Measurements from ENCODE around the gene MTOR.
A peak's percentile ranks its signal among the peaks of the same experiment; 100 is the strongest.

The MTOR gene

DNA sequence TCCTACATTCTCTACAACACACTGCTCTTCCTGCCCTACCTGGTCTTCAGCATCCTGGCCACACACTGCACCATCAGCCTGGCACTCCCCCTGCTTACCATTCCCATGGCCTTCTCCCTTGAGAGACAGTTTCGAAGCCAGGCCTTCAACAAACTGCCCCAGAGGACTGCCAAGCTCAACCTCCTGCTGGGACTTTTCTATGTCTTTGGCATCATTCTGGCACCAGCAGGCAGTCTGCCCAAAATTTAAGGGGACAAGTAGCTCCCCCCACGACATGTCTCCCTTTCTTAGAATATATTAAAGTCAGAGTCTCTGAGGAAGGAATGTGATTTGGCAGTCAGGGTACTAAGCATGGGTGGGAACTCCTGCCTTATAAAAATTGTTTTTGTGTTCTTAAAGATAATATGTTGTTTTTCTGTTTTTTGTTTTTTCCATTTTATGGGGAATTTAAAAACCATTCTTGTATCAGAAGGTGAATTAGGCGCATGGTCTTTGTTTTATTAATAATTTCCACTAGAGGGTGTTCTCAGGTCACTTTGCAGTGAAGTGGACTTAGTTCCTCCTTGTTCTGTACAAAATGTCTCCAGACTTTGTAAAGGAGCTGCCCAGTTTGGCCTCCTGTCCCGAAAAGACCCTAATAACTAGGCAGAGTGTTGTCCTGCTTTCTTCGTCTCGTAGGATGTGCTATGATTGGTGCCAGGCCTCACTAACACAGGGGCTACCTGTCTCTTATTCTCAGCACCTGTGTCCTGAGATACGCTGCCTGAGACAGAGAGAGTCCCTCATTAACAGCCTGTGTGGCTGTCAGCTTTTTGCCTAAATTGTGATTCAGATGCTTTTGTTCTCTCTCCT, 23.8 kb upstream of the MTOR start:
- Histone ChIP-seq H2BK5ac (ENCODE audit: low read depth, low read length, poor library complexity) (no peak overlapping the region), H3K36me3 (ENCODE audit: control insufficient read depth in 1 of 2, insufficient read depth in 2 of 2, low read length in 2 of 2) (peaks cover 7 to 9% of the 10 kb centered on the region in 2 experiments), H3K14ac (ENCODE audit: low read length) (no peak overlapping the region), H4K8ac (ENCODE audit: low read depth, low read length) (no peak overlapping the region), H2AK5ac (ENCODE audit: low read length) (no peak overlapping the region), H3K23ac (ENCODE audit: low read length) (no peak overlapping the region), H3K79me2 (ENCODE audit: control insufficient read depth, insufficient read depth, low read length, poor library complexity) (no peaks in the 10 kb centered on the region), H3K18ac (ENCODE audit: low read length) (no peak overlapping the region), H3K79me1 (ENCODE audit: low read length) (no peaks in the 10 kb centered on the region), H3K4me2 (ENCODE audit: low read length) (no peak overlapping the region), H3K27ac (ENCODE audit: low read depth, low read length) (no peak overlapping the region), H3K4ac (ENCODE audit: low read depth, low read length) (no peak overlapping the region), H2BK12ac (ENCODE audit: low read length) (no peak overlapping the region), H3K4me1 (ENCODE audit: control insufficient read depth in 1 of 2, insufficient read depth in 2 of 2, low read length in 2 of 2) (no peaks in the 10 kb centered on the region), H3K27me3 (ENCODE audit: insufficient read depth, low read length) (no peaks in the 10 kb centered on the region), H3K4me3 (ENCODE audit: low read depth, low read length) (no peak overlapping the region), H4K91ac (ENCODE audit: low read depth, low read length) (no peak overlapping the region), H3K9ac (ENCODE audit: low read length) (peak overlapping the region; percentile 74), H4K12ac (ENCODE audit: low read depth, low read length) (no peak overlapping the region), H3K9me3 (ENCODE audit: insufficient read depth, low read depth, low read length) (peaks cover 2% of the 10 kb centered on the region), H2AFZ (ENCODE audit: insufficient read depth, low read length, poor library complexity) (no peak overlapping the region), H2BK120ac (ENCODE audit: insufficient read depth, low read length, poor library complexity) (no peak overlapping the region)
- no CpG with 5 or more reads among the region's 7 CpGs for WGBS (ENCODE audit: extremely low coverage, insufficient coverage, insufficient read length)
- DNase-seq: no peak

DNA sequence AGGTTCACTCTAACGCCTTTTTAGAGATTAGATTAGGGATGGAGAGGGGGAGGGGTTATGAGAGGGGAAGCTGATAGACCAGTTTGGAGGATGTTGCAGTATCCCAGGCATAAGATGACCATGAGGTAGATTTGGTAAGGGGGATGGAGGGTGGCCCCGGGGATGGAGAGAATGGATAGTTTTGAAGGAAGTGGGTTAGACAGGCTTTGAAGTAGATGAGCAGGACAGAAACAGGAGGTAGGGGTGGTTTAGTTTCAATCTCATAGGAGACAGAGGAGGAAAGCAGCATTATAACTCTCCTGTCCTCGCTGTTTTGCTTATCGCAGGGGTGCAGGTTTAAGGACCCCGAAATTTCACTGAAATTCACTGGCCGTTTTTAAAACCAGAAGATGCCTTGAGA, 22.4 kb upstream of the MTOR start:
- no peak overlapping the region for H4K12ac ChIP-seq (ENCODE audit: low read depth, low read length)

GRCh38 chr1:11283151-11283550, 20.8 kb upstream of the MTOR start:
- Histone ChIP-seq H3K23ac (ENCODE audit: low read length) (no peak overlapping the region), H2BK12ac (ENCODE audit: low read length) (no peak overlapping the region), H3K4me2 (ENCODE audit: low read length) (no peak overlapping the region), H3K14ac (ENCODE audit: low read length) (no peak overlapping the region), H2BK5ac (ENCODE audit: low read depth, low read length, poor library complexity) (no peak overlapping the region), H3K27ac (ENCODE audit: low read depth, low read length) (no peak overlapping the region), H3K4me3 (ENCODE audit: low read depth, low read length) (no peak overlapping the region), H3K36me3 (ENCODE audit: control insufficient read depth in 1 of 2, insufficient read depth in 2 of 2, low read length in 2 of 2) (peaks cover 7 to 10% of the 10 kb centered on the region in 2 experiments), H4K91ac (ENCODE audit: low read depth, low read length) (no peak overlapping the region), H3K9me3 (ENCODE audit: insufficient read depth, low read depth, low read length) (no peaks in the 10 kb centered on the region), H3K9ac (ENCODE audit: low read length) (no peak overlapping the region), H4K8ac (ENCODE audit: low read depth, low read length) (no peak overlapping the region), H3K79me1 (ENCODE audit: low read length) (no peaks in the 10 kb centered on the region), H3K18ac (ENCODE audit: low read length) (no peak overlapping the region), H3K4ac (ENCODE audit: low read depth, low read length) (no peak overlapping the region), H2AK5ac (ENCODE audit: low read length) (no peak overlapping the region), H3K27me3 (ENCODE audit: insufficient read depth, low read length) (no peaks in the 10 kb centered on the region), H4K12ac (ENCODE audit: low read depth, low read length) (no peak overlapping the region), H3K79me2 (ENCODE audit: control insufficient read depth, insufficient read depth, low read length, poor library complexity) (no peaks in the 10 kb centered on the region), H3K4me1 (ENCODE audit: control insufficient read depth in 1 of 2, insufficient read depth in 2 of 2, low read length in 2 of 2) (no peaks in the 10 kb centered on the region), H2AFZ (ENCODE audit: insufficient read depth, low read length, poor library complexity) (no peak overlapping the region), H2BK120ac (ENCODE audit: insufficient read depth, low read length, poor library complexity) (no peak overlapping the region)
- no peak for DNase-seq
- WGBS (ENCODE audit: extremely low coverage, insufficient coverage, insufficient read length): no CpG with 5 or more reads among the region's 6 CpGs

More for the DNA sequence above, 22.4 kb upstream of the MTOR start:
- Histone ChIP-seq H2AK5ac (ENCODE audit: low read length) (no peak overlapping the region), H3K4me3 (ENCODE audit: low read depth, low read length) (no peak overlapping the region), H3K4me1 (ENCODE audit: control insufficient read depth in 1 of 2, insufficient read depth in 2 of 2, low read length in 2 of 2) (no peaks in the 10 kb centered on the region), H3K23ac (ENCODE audit: low read length) (no peak overlapping the region), H2AFZ (ENCODE audit: insufficient read depth, low read length, poor library complexity) (no peak overlapping the region), H3K79me2 (ENCODE audit: control insufficient read depth, insufficient read depth, low read length, poor library complexity) (no peaks in the 10 kb centered on the region), H3K79me1 (ENCODE audit: low read length) (no peaks in the 10 kb centered on the region), H3K9ac (ENCODE audit: low read length) (no peak overlapping the region), H3K27ac (ENCODE audit: low read depth, low read length) (no peak overlapping the region), H2BK12ac (ENCODE audit: low read length) (no peak overlapping the region), H4K8ac (ENCODE audit: low read depth, low read length) (no peak overlapping the region), H2BK5ac (ENCODE audit: low read depth, low read length, poor library complexity) (no peak overlapping the region), H2BK120ac (ENCODE audit: insufficient read depth, low read length, poor library complexity) (no peak overlapping the region), H4K91ac (ENCODE audit: low read depth, low read length) (no peak overlapping the region), H3K14ac (ENCODE audit: low read length) (no peak overlapping the region), H3K4ac (ENCODE audit: low read depth, low read length) (no peak overlapping the region), H3K27me3 (ENCODE audit: insufficient read depth, low read length) (no peaks in the 10 kb centered on the region), H3K36me3 (ENCODE audit: control insufficient read depth in 1 of 2, insufficient read depth in 2 of 2, low read length in 2 of 2) (peaks cover 7 to 10% of the 10 kb centered on the region in 2 experiments), H3K9me3 (ENCODE audit: insufficient read depth, low read depth, low read length) (peaks cover 2% of the 10 kb centered on the region), H3K18ac (ENCODE audit: low read length) (no peak overlapping the region), H3K4me2 (ENCODE audit: low read length) (no peak overlapping the region)
- 100% methylated on average over 1 of the region's 6 CpGs for WGBS (ENCODE audit: extremely low coverage, insufficient coverage, insufficient read length)
- DNase-seq: no peak

DNA sequence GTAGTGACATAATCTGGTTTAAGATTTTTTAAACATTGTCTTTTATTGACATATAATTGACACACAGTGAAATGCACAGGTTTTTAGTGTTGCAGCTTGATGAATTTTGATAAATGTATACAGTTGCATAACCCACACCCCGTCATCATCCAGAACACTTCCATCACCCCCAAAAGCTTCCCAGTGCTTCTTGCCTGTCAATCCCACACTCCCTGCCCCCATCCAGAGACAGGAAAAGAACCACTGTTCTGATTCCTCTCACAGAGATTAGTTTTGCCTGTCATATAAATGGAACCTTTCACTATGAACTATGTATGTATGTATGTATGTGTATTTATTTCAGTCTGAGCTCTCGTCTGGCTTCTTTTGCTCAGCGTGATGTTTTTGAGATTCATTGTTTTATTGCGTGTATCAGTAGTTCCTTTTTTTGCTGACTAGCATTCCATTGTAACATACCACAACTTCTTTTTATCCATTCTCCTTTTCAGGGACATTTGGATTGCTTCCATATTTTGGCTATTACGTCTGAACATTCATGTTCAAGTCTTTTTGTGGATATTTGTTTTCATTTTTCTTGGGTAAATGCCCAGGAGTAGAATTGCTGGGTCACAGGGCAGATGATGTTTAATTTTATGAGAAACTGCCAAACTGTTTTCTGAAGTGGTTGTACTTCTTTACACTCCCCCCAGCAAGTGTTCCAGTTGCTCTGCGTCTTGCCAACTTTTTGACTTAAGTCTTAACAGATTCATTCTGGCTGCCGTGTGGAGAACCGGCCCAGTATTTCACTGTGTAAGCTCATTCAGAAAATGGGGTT, 19.4 kb upstream of the MTOR start:
- Histone ChIP-seq H4K8ac (ENCODE audit: low read depth, low read length) (no peak overlapping the region), H3K18ac (ENCODE audit: low read length) (no peak overlapping the region), H3K36me3 (ENCODE audit: control insufficient read depth in 1 of 2, insufficient read depth in 2 of 2, low read length in 2 of 2) (peaks cover 5 to 7% of the 10 kb centered on the region in 2 experiments), H4K91ac (ENCODE audit: low read depth, low read length) (no peak overlapping the region), H3K14ac (ENCODE audit: low read length) (no peak overlapping the region), H2BK12ac (ENCODE audit: low read length) (no peak overlapping the region), H2BK120ac (ENCODE audit: insufficient read depth, low read length, poor library complexity) (no peak overlapping the region), H3K79me2 (ENCODE audit: control insufficient read depth, insufficient read depth, low read length, poor library complexity) (no peaks in the 10 kb centered on the region), H3K27me3 (ENCODE audit: insufficient read depth, low read length) (no peaks in the 10 kb centered on the region), H3K4ac (ENCODE audit: low read depth, low read length) (no peak overlapping the region), H3K4me2 (ENCODE audit: low read length) (no peak overlapping the region), H2AFZ (ENCODE audit: insufficient read depth, low read length, poor library complexity) (no peak overlapping the region), H3K79me1 (ENCODE audit: low read length) (no peaks in the 10 kb centered on the region), H2AK5ac (ENCODE audit: low read length) (no peak overlapping the region), H3K27ac (ENCODE audit: low read depth, low read length) (no peak overlapping the region), H3K9me3 (ENCODE audit: insufficient read depth, low read depth, low read length) (no peaks in the 10 kb centered on the region), H3K4me3 (ENCODE audit: low read depth, low read length) (no peak overlapping the region), H4K12ac (ENCODE audit: low read depth, low read length) (no peak overlapping the region), H2BK5ac (ENCODE audit: low read depth, low read length, poor library complexity) (no peak overlapping the region), H3K9ac (ENCODE audit: low read length) (no peak overlapping the region), H3K23ac (ENCODE audit: low read length) (no peak overlapping the region), H3K4me1 (ENCODE audit: control insufficient read depth in 1 of 2, insufficient read depth in 2 of 2, low read length in 2 of 2) (no peaks in the 10 kb centered on the region)
- DNase-seq: no peak
- WGBS (ENCODE audit: extremely low coverage, insufficient coverage, insufficient read length): no CpG with 5 or more reads among the region's 8 CpGs

All from trophoblast cell (in vitro differentiated cells and primary cell).